ENCODE data around the gene GRIK3.
A peak's percentile ranks its signal among the peaks of the same experiment; 100 is the strongest.
"Not testable (repeated sequence)": the region's sequence is repeated elsewhere in the genome, so short reads cannot be mapped to it uniquely, and the experiment has no call there.

The GRIK3 gene

GRCh38 chr1:36776256-36776655, 258.1 kb downstream of the GRIK3 start:
- no peak for DNase-seq

- DNase-seq = peak; percentile 54
These were observed 258.6 kb downstream of the GRIK3 start for GRCh38 chr1:36775716-36776115.

- no peak for DNase-seq
These were observed 260.3 kb downstream of the GRIK3 start for GRCh38 chr1:36773827-36774541.

GRCh38 chr1:36772647-36773495, 261.4 kb downstream of the GRIK3 start:
- no peak for DNase-seq

- DNase-seq = no peak
These were observed 262.5 kb downstream of the GRIK3 start for GRCh38 chr1:36771660-36772284.

GRCh38 chr1:36771240-36771639, 263.1 kb downstream of the GRIK3 start:
- no peak for DNase-seq

- DNase-seq = no peak
These were observed 264.2 kb downstream of the GRIK3 start for GRCh38 chr1:36769886-36770830.

GRCh38 chr1:36768486-36769178, 265.7 kb downstream of the GRIK3 start:
- DNase-seq = no peak

- DNase-seq = not testable (repeated sequence)
These were observed 266.9 kb downstream of the GRIK3 start for GRCh38 chr1:36767429-36767828.

GRCh38 chr1:36766481-36766880, 267.8 kb downstream of the GRIK3 start:
- no peak for DNase-seq

- DNase-seq = no peak
These were observed 268.5 kb downstream of the GRIK3 start for GRCh38 chr1:36765785-36766300.

- DNase-seq = no peak
These were observed 269.5 kb downstream of the GRIK3 start for GRCh38 chr1:36764798-36765197.

GRCh38 chr1:36763771-36764170, 270.5 kb downstream of the GRIK3 start:
- DNase-seq = no peak

GRCh38 chr1:36762174-36762573, 272.1 kb downstream of the GRIK3 start:
- no peak for DNase-seq

- no peak for DNase-seq
These were observed 273.2 kb downstream of the GRIK3 start for GRCh38 chr1:36761113-36761512.

- DNase-seq = no peak
These were observed 274.2 kb downstream of the GRIK3 start for GRCh38 chr1:36760081-36760480.

- no peak for DNase-seq
These were observed 275.0 kb downstream of the GRIK3 start for GRCh38 chr1:36759355-36759754.

- DNase-seq = no peak
These were observed 278.7 kb downstream of the GRIK3 start for GRCh38 chr1:36755303-36756230.

GRCh38 chr1:36754366-36754765, 279.9 kb downstream of the GRIK3 start:
- no peak for DNase-seq

GRCh38 chr1:36753451-36753850, 280.9 kb downstream of the GRIK3 start:
- no peak for DNase-seq
